GM19397 (cell line): ENCODE measurements around the gene GOLGA5.
"Not testable (repeated sequence)": the region's sequence is repeated elsewhere in the genome, so short reads cannot be mapped to it uniquely, and the experiment has no call there.

Experiments used
- ATAC-seq: cut with Tn5 transposase; IDR thresholded peaks from one replicate; pipeline ENCODE4 v1.9.1; 2021; ENCODE audit warnings: mild to moderate bottlenecking, moderate library complexity; ENCODE audit not compliant: unreplicated experiment

The GOLGA5 gene

GRCh38 chr14:92778868-92779565 is 15.1 kb upstream of the GOLGA5 start:
- not testable (repeated sequence) for ATAC-seq

GRCh38 chr14:92780444-92781232 is 13.5 kb upstream of the GOLGA5 start:
- no peak for ATAC-seq

- no peak for ATAC-seq
Measured at GRCh38 chr14:92781350-92781749, 12.8 kb upstream of the GOLGA5 start.

- no peak for ATAC-seq
Measured at GRCh38 chr14:92783813-92784431, 10.2 kb upstream of the GOLGA5 start.

- ATAC-seq = no peak
Measured at GRCh38 chr14:92785667-92786426, 8.3 kb upstream of the GOLGA5 start.

GRCh38 chr14:92786427-92786756 is 7.7 kb upstream of the GOLGA5 start:
- no peak for ATAC-seq

GRCh38 chr14:92787554-92787953 is 6.6 kb upstream of the GOLGA5 start:
- no peak for ATAC-seq

- no peak for ATAC-seq
Measured at GRCh38 chr14:92789457-92790089, 4.5 kb upstream of the GOLGA5 start.

GRCh38 chr14:92792885-92793284 is 1.2 kb upstream of the GOLGA5 start:
- no peak for ATAC-seq

- no peak for ATAC-seq
Measured at GRCh38 chr14:92794547-92794941, 439 bp downstream of the GOLGA5 start.

GRCh38 chr14:92794961-92795360 is 856 bp downstream of the GOLGA5 start:
- ATAC-seq = no peak

GRCh38 chr14:92797935-92798653 is 4.0 kb downstream of the GOLGA5 start:
- no peak for ATAC-seq

GRCh38 chr14:92798811-92799210 is 4.7 kb downstream of the GOLGA5 start:
- no peak for ATAC-seq

GRCh38 chr14:92800012-92800411 is 5.9 kb downstream of the GOLGA5 start:
- no peak for ATAC-seq

- ATAC-seq = no peak
Measured at GRCh38 chr14:92800525-92800924, 6.4 kb downstream of the GOLGA5 start.

GRCh38 chr14:92801917-92802316 is 7.8 kb downstream of the GOLGA5 start:
- ATAC-seq = no peak

- ATAC-seq = no peak
Measured at GRCh38 chr14:92802678-92803077, 8.6 kb downstream of the GOLGA5 start.

GRCh38 chr14:92813201-92813600 is 19.1 kb downstream of the GOLGA5 start:
- ATAC-seq = no peak

GRCh38 chr14:92819011-92819597 is 25.0 kb downstream of the GOLGA5 start:
- ATAC-seq = no peak
